IPS-18a (cell line): ENCODE results near the gene ART5.
"Not testable (repeated sequence)": the region's sequence is repeated elsewhere in the genome, so short reads cannot be mapped to it uniquely, and the experiment has no call there.

Experiments used
- H3K27ac ChIP-seq: one replicate; pipeline ENCODE4 v1.5.1; 2013; ENCODE audit warnings: low read length
- H3K27me3 ChIP-seq: one replicate; pipeline ENCODE4 v1.6.1; 2013; ENCODE audit warnings: mild to moderate bottlenecking, low read length; ENCODE audit not compliant: control insufficient read depth, insufficient read depth
- H3K36me3 ChIP-seq: one replicate; pipeline ENCODE4 v1.6.1; 2013; ENCODE audit warnings: low read depth, low read length; ENCODE audit not compliant: control insufficient read depth
- H3K4me1 ChIP-seq: one replicate; pipeline ENCODE4 v1.6.1; 2013; ENCODE audit warnings: low read depth, low read length; ENCODE audit not compliant: control insufficient read depth
- H3K4me3 ChIP-seq: one replicate; pipeline ENCODE4 v1.5.1; 2013; ENCODE audit warnings: low read length
- H3K9ac ChIP-seq: one replicate; pipeline ENCODE4 v1.6.1; 2013; ENCODE audit warnings: mild to moderate bottlenecking, low read length, moderate library complexity
- H3K9me3 ChIP-seq: one replicate; pipeline ENCODE4 v1.6.1; 2013; ENCODE audit warnings: low read depth, low read length; ENCODE audit not compliant: control insufficient read depth

The ART5 gene

GRCh38 chr11:3614742-3615171, 27.0 kb downstream of the ART5 start:
- no peaks in the 10 kb centered on the region for H3K27me3 ChIP-seq
- no peaks in the 10 kb centered on the region for H3K36me3 ChIP-seq
- no peak overlapping the region for H3K4me3 ChIP-seq
- H3K9ac ChIP-seq = no peak overlapping the region
- no peak overlapping the region for H3K27ac ChIP-seq
- H3K4me1 ChIP-seq = no peaks in the 10 kb centered on the region
- H3K9me3 ChIP-seq = no peaks in the 10 kb centered on the region

- Histone ChIP-seq H3K9ac (no peak overlapping the region), H3K27ac (no peak overlapping the region)
Observed at GRCh38 chr11:3613998-3614741, 27.6 kb downstream of the ART5 start.

GRCh38 chr11:3611976-3612678, 29.7 kb downstream of the ART5 start:
- H3K4me3 ChIP-seq = no peak overlapping the region
- H3K27ac ChIP-seq = no peak overlapping the region
- no peaks in the 10 kb centered on the region for H3K9me3 ChIP-seq
- H3K36me3 ChIP-seq = no peaks in the 10 kb centered on the region
- H3K4me1 ChIP-seq = no peaks in the 10 kb centered on the region
- no peak overlapping the region for H3K9ac ChIP-seq
- H3K27me3 ChIP-seq = no peaks in the 10 kb centered on the region

More at GRCh38 chr11:3613998-3614741, 27.6 kb downstream of the ART5 start:
- H3K4me1 ChIP-seq = no peaks in the 10 kb centered on the region
- no peaks in the 10 kb centered on the region for H3K9me3 ChIP-seq
- no peaks in the 10 kb centered on the region for H3K27me3 ChIP-seq
- H3K36me3 ChIP-seq = no peaks in the 10 kb centered on the region
- H3K4me3 ChIP-seq = no peak overlapping the region

GRCh38 chr11:3610846-3611245, 30.9 kb downstream of the ART5 start:
- Histone ChIP-seq H3K9ac (no peak overlapping the region), H3K36me3 (no peaks in the 10 kb centered on the region), H3K4me1 (no peaks in the 10 kb centered on the region), H3K27ac (no peak overlapping the region), H3K9me3 (no peaks in the 10 kb centered on the region), H3K4me3 (no peak overlapping the region), H3K27me3 (no peaks in the 10 kb centered on the region)

- Histone ChIP-seq H3K36me3 (no peaks in the 10 kb centered on the region), H3K27ac (no peak overlapping the region), H3K9ac (no peak overlapping the region), H3K4me3 (no peak overlapping the region), H3K9me3 (no peaks in the 10 kb centered on the region), H3K4me1 (no peaks in the 10 kb centered on the region), H3K27me3 (no peaks in the 10 kb centered on the region)
Observed at GRCh38 chr11:3609416-3610265, 32.2 kb downstream of the ART5 start.

GRCh38 chr11:3605771-3606203, 36.0 kb downstream of the ART5 start:
- Histone ChIP-seq H3K27me3 (no peaks in the 10 kb centered on the region), H3K27ac (no peak overlapping the region), H3K9me3 (no peaks in the 10 kb centered on the region), H3K9ac (no peak overlapping the region), H3K4me3 (no peak overlapping the region), H3K4me1 (no peaks in the 10 kb centered on the region), H3K36me3 (no peaks in the 10 kb centered on the region)

- Histone ChIP-seq H3K9ac (no peak overlapping the region), H3K36me3 (no peaks in the 10 kb centered on the region), H3K9me3 (no peaks in the 10 kb centered on the region), H3K27me3 (no peaks in the 10 kb centered on the region), H3K4me1 (no peaks in the 10 kb centered on the region), H3K27ac (no peak overlapping the region), H3K4me3 (no peak overlapping the region)
Observed at GRCh38 chr11:3605283-3605662, 36.5 kb downstream of the ART5 start.

- H3K27ac ChIP-seq = no peak overlapping the region
- no peaks in the 10 kb centered on the region for H3K27me3 ChIP-seq
- H3K4me3 ChIP-seq = no peak overlapping the region
- H3K9me3 ChIP-seq = no peaks in the 10 kb centered on the region
- H3K4me1 ChIP-seq = no peaks in the 10 kb centered on the region
- no peaks in the 10 kb centered on the region for H3K36me3 ChIP-seq
- H3K9ac ChIP-seq = no peak overlapping the region
Observed at GRCh38 chr11:3604167-3604566, 37.6 kb downstream of the ART5 start.

GRCh38 chr11:3600201-3600600, 41.6 kb downstream of the ART5 start:
- H3K27ac ChIP-seq, H3K4me1 ChIP-seq, H3K36me3 ChIP-seq, H3K9me3 ChIP-seq, H3K4me3 ChIP-seq, H3K27me3 ChIP-seq, H3K9ac ChIP-seq: not testable (repeated sequence)

- not testable (repeated sequence) for H3K27me3 ChIP-seq, H3K36me3 ChIP-seq
Observed at GRCh38 chr11:3597743-3598142, 44.0 kb downstream of the ART5 start.

GRCh38 chr11:3591326-3591725, 50.5 kb downstream of the ART5 start:
- not testable (repeated sequence) for H3K27ac ChIP-seq, H3K4me3 ChIP-seq, H3K9me3 ChIP-seq, H3K27me3 ChIP-seq, H3K4me1 ChIP-seq, H3K36me3 ChIP-seq, H3K9ac ChIP-seq

More at GRCh38 chr11:3597743-3598142, 44.0 kb downstream of the ART5 start:
- H3K9me3 ChIP-seq, H3K9ac ChIP-seq, H3K4me3 ChIP-seq, H3K4me1 ChIP-seq, H3K27ac ChIP-seq: not testable (repeated sequence)
